C1 segment of cervical spinal cord (tissue), 14 donors: ENCODE measurements around the gene ZFYVE21.
A peak's percentile ranks its signal among the peaks of the same experiment; 100 is the strongest.

Experiments
- DNase-seq, 14 donors: peaks; one replicate each; lab custom pipeline; 2025; lab: John Stamatoyannopoulos, UW

ZFYVE21 gene

GRCh38 chr14:103705118-103705503, 10.5 kb upstream of the ZFYVE21 start:
- no peak for DNase-seq

- no peak for DNase-seq
Observed at GRCh38 chr14:103705504-103706284, 9.9 kb upstream of the ZFYVE21 start.

GRCh38 chr14:103706551-103707328, 8.9 kb upstream of the ZFYVE21 start:
- no peak for DNase-seq

- DNase-seq = no peak
Observed at GRCh38 chr14:103707329-103708263, 8.0 kb upstream of the ZFYVE21 start.

GRCh38 chr14:103708750-103709187, 6.8 kb upstream of the ZFYVE21 start:
- DNase-seq = peak in 8 of 14 donors; percentile 17 to 80 (median 49)

- no peak for DNase-seq
Observed at GRCh38 chr14:103709814-103710213, 5.8 kb upstream of the ZFYVE21 start.

- no peak for DNase-seq
Observed at GRCh38 chr14:103710771-103711377, 4.7 kb upstream of the ZFYVE21 start.

GRCh38 chr14:103711516-103712431, 3.8 kb upstream of the ZFYVE21 start:
- DNase-seq = peak in 10 of 14 donors; percentile 49 to 90 (median 78)

- peak in 2 of 14 donors; percentile 63 to 80 for DNase-seq
Observed at GRCh38 chr14:103712633-103713247, 2.9 kb upstream of the ZFYVE21 start.

GRCh38 chr14:103713304-103714062, 2.1 kb upstream of the ZFYVE21 start:
- DNase-seq = no peak

- DNase-seq = no peak
Observed at GRCh38 chr14:103714063-103714724, 1.4 kb upstream of the ZFYVE21 start.

GRCh38 chr14:103716091-103716801, 636 bp downstream of the ZFYVE21 start:
- DNase-seq = peak in 1 of 14 donors; percentile 52

- no peak for DNase-seq
Observed at GRCh38 chr14:103716899-103717411, 1.3 kb downstream of the ZFYVE21 start.

- DNase-seq = no peak
Observed at GRCh38 chr14:103718572-103718971, 3.0 kb downstream of the ZFYVE21 start.

- DNase-seq = no peak
Observed at GRCh38 chr14:103719751-103720150, 4.1 kb downstream of the ZFYVE21 start.

GRCh38 chr14:103721334-103722120, 5.9 kb downstream of the ZFYVE21 start:
- no peak for DNase-seq

- no peak for DNase-seq
Observed at GRCh38 chr14:103723748-103724081, 8.1 kb downstream of the ZFYVE21 start.
